Gastrocnemius medialis (tissue), 4 donors: ENCODE measurements around the gene DHCR24.

Experiments used
- CTCF ChIP-seq, 5 experiments: fragments of 450-650 bp in 3 of 5; fragments of 200-600 bp in 2 of 5; sonication (generic) in 2 of 5; IDR thresholded peaks in 4 of 5; conservative IDR thresholded peaks in 1 of 5; 1 replicate in 4 of 5; 2 replicates in 1 of 5; pipeline ENCODE4 v1.5.1; 2016 to 2019; ENCODE audit warnings: antibody characterized with exemption in 5 of 5, mild to moderate bottlenecking in 3 of 5, moderate library complexity in 3 of 5
- POLR2A ChIP-seq, 2 donors: fragments of 450-650 bp; IDR thresholded peaks; one replicate each; pipeline ENCODE4 v1.6.1; 2017; ENCODE audit warnings: antibody characterized with exemption in 2 of 2, mild to moderate bottlenecking in 2 of 2, moderate library complexity in 2 of 2

GRCh38 chr1:54919367-54920359, 32.7 kb upstream of the DHCR24 start:
- no peak for TF ChIP-seq CTCF (IDR thresholded peaks at IDR 0.05 in 4 of 5, conservative IDR thresholded peaks at IDR 0.05 in 1 of 5)
- TF ChIP-seq POLR2A (IDR thresholded peaks at IDR 0.05): no peak
